HCT116 (cell line): Measurements from ENCODE around the gene KRCC1. TPM values are rescaled to one million over a fixed set of nuclear protein-coding genes. Genes with fewer than 3 reads are reported as not detected.

ENCODE experiments used
- ATAC-seq: fragments of 200-7000 bp; cut with Tn5 transposase; 2 replicates; pipeline ENCODE4 v1.9.1; 2020; ENCODE audit warnings: mild to moderate bottlenecking, moderate library complexity
- BruUV-seq: library from RNA; stranded (reverse); fragments of 400-500 nt; replicated peaks from 2 replicates; lab custom pipeline; 2021; lab: Mats Ljungman, UMichigan
- CTCF ChIA-PET: fragments of 300-600 bp; sonication (Branson Sonifier 250); formaldehyde crosslinking; loops from one replicate; lab custom pipeline; 2021; ENCODE audit warnings: antibody characterized with exemption; lab: Charles Lee
- POLR2A ChIA-PET: fragments of 300-600, 350-600 bp; sonication (Branson Sonifier 250); formaldehyde crosslinking; loops from one replicate; lab custom pipeline; 2021; ENCODE audit warnings: antibody characterized with exemption; lab: Charles Lee
- RAD21 ChIA-PET, 2 experiments: fragments of 300-600 bp; sonication (Branson Sonifier 250); formaldehyde crosslinking; loops; one replicate each; lab custom pipeline; 2023; ENCODE audit warnings: low total read pairs in 2 of 2; ENCODE audit not compliant: uncharacterized antibody in 2 of 2, unreplicated experiment in 2 of 2, low non-redundant PET in 1 of 2; lab: Charles Lee
- DNase-seq: peaks from one replicate; pipeline ENCODE4 v3.0.0-alpha.2; 2010; ENCODE audit warnings: low read depth, low spot score
- H2AFZ ChIP-seq: fragments of 200-600 bp; shearing (Covaris generic), sonication (generic); 2 replicates; pipeline ENCODE4 v1.6.1; 2017; ENCODE audit warnings: low read depth, mixed run types, mixed read lengths, antibody characterized with exemption, low read length; ENCODE audit not compliant: poor library complexity, severe bottlenecking
- H3K27ac ChIP-seq: 2 replicates; pipeline ENCODE4 v1.5.1; 2012; ENCODE audit warnings: low read depth, low read length
- H3K27me3 ChIP-seq: fragments of 200-600 bp; sonication (generic); 2 replicates; pipeline ENCODE4 v1.6.1; 2016; ENCODE audit warnings: mixed run types, low read length, mixed read lengths; ENCODE audit not compliant: insufficient read depth
- H3K36me3 ChIP-seq, 2 experiments: fragments of 200-500 bp in 1 of 2; fragments of 200-600 bp in 1 of 2; sonication (Bioruptor generic) in 1 of 2; sonication (generic) in 1 of 2; 2 replicates each; pipeline versions ENCODE4 v1.5.1 to v1.6.1; 2014 to 2016; ENCODE audit warnings: low read length in 2 of 2, inconsistent platforms in 1 of 2, mixed read lengths in 1 of 2, mixed run types in 1 of 2; ENCODE audit not compliant: insufficient read depth in 2 of 2, control insufficient read depth in 1 of 2
- H3K4me1 ChIP-seq, 2 experiments: fragments of 200-600 bp in 1 of 2; sonication (generic) in 1 of 2; 2 replicates each; pipeline versions ENCODE4 v1.5.1 to v1.6.1; 2012 to 2017; ENCODE audit warnings: low read length in 2 of 2, inconsistent platforms in 1 of 2, mild to moderate bottlenecking in 1 of 2, mixed read lengths in 1 of 2, mixed run types in 1 of 2, moderate library complexity in 1 of 2; ENCODE audit not compliant: insufficient read depth in 2 of 2, control insufficient read depth in 1 of 2
- H3K4me2 ChIP-seq: fragments of 200-600 bp; sonication (generic); 2 replicates; pipeline ENCODE4 v1.6.1; 2017; ENCODE audit warnings: mixed run types, low read length, mixed read lengths
- H3K4me3 ChIP-seq, 2 experiments: fragments of 200-600 bp in 1 of 2; sonication (generic) in 1 of 2; replicated peaks in 1 of 2; 2 replicates each; pipeline ENCODE4 v1.5.1; 2011 to 2016; ENCODE audit warnings: low read length in 2 of 2, control low read depth in 1 of 2, low read depth in 1 of 2, mild to moderate bottlenecking in 1 of 2, mixed read lengths in 1 of 2, mixed run types in 1 of 2
- H3K79me2 ChIP-seq: fragments of 200-600 bp; sonication (generic); 2 replicates; pipeline ENCODE4 v1.6.1; 2017; ENCODE audit warnings: mild to moderate bottlenecking, mixed run types, low read length, moderate library complexity, mixed read lengths; ENCODE audit not compliant: insufficient read depth
- H3K9ac ChIP-seq: fragments of 200-600 bp; sonication (generic); 2 replicates; pipeline ENCODE4 v1.6.1; 2016; ENCODE audit warnings: low read length, mixed read lengths
- H3K9me2 ChIP-seq: fragments of 200-600 bp; sonication (generic), shearing (Covaris generic); 2 replicates; pipeline ENCODE4 v1.6.1; 2017; ENCODE audit warnings: mixed run types, mild to moderate bottlenecking, moderate library complexity; ENCODE audit not compliant: insufficient read depth
- H3K9me3 ChIP-seq, 2 experiments: fragments of 200-500 bp in 1 of 2; fragments of 200-600 bp in 1 of 2; sonication (Bioruptor generic) in 1 of 2; sonication (generic) in 1 of 2; 2 replicates each; pipeline ENCODE4 v1.6.1; 2014 to 2017; ENCODE audit warnings: low read length in 2 of 2, mixed read lengths in 2 of 2, inconsistent platforms in 1 of 2, low read depth in 1 of 2, mild to moderate bottlenecking in 1 of 2, mixed run types in 1 of 2, moderate library complexity in 1 of 2; ENCODE audit not compliant: control insufficient read depth in 1 of 2, insufficient read depth in 1 of 2
- H4K20me1 ChIP-seq: fragments of 200-600 bp; sonication (generic), shearing (Covaris generic); 2 replicates; pipeline ENCODE4 v1.6.1; 2017; ENCODE audit warnings: mixed run types, mild to moderate bottlenecking, moderate library complexity; ENCODE audit not compliant: insufficient read depth
- CEBPB ChIP-seq: IDR thresholded peaks from 2 replicates; pipeline ENCODE4 v1.6.1; 2012; ENCODE audit warnings: low read depth
- EGR1 ChIP-seq: IDR thresholded peaks from 2 replicates; pipeline ENCODE4 v1.6.1; 2012; ENCODE audit warnings: low read depth
- ELF1 ChIP-seq: IDR thresholded peaks from 2 replicates; pipeline ENCODE4 v1.6.1; 2012; ENCODE audit warnings: low read depth, borderline replicate concordance
- EZH2 ChIP-seq: fragments of 200-600 bp; sonication (generic); IDR thresholded peaks from 2 replicates; pipeline ENCODE4 v1.6.1; 2017; ENCODE audit warnings: antibody characterized with exemption, mixed run types
- FOSL1 ChIP-seq: IDR thresholded peaks from 2 replicates; pipeline ENCODE4 v1.6.1; 2012; ENCODE audit warnings: low read depth
- JUND ChIP-seq: IDR thresholded peaks from 2 replicates; pipeline ENCODE4 v1.6.1; 2012
- SIN3A ChIP-seq: IDR thresholded peaks from 2 replicates; pipeline ENCODE4 v1.6.1; 2012; ENCODE audit warnings: low read depth
- SP1 ChIP-seq: IDR thresholded peaks from 2 replicates; pipeline ENCODE4 v1.6.1; 2012; ENCODE audit warnings: low read depth
- ZFX ChIP-seq: fragments of 450-650 bp; IDR thresholded peaks from 2 replicates; pipeline ENCODE4 v1.6.1; 2017
- ZNF274 ChIP-seq: fragments of 200-500 bp; sonication (Bioruptor generic); IDR thresholded peaks from 2 replicates; pipeline ENCODE4 v1.6.1; 2014; ENCODE audit warnings: mild to moderate bottlenecking, low read depth, low read length, inconsistent platforms
- intact Hi-C: fragments of 100-400 bp; cut with micrococcal nuclease; formaldehyde crosslinking; loops from 2 replicates; pipeline ENCODE4 v1.10.0; 2022
- total RNA-seq: library from RNA; stranded (reverse); gene quantifications from one replicate; pipeline ENCODE4 v1.2.1, GENCODE V29; 2021; ENCODE audit not compliant: unreplicated experiment
- TF ChIP-seq, protein P1 (sequence below), 3 experiments: fragments of 200-600 bp in 1 of 3; sonication (generic) in 1 of 3; IDR thresholded peaks in 2 of 3; conservative IDR thresholded peaks in 1 of 3; 2 replicates each; pipeline ENCODE4 v1.5.1; 2012 to 2017; ENCODE audit warnings: low read depth in 2 of 3, low read length in 2 of 3, antibody characterized with exemption in 1 of 3, borderline replicate concordance in 1 of 3, control low read depth in 1 of 3, mild to moderate bottlenecking in 1 of 3, mixed read lengths in 1 of 3, mixed run types in 1 of 3, moderate library complexity in 1 of 3; ENCODE audit not compliant: insufficient read depth in 1 of 3
- TF ChIP-seq, protein P2 (sequence below): IDR thresholded peaks from 2 replicates; pipeline ENCODE4 v1.6.1; 2012; ENCODE audit warnings: low read depth
- TF ChIP-seq, protein P3 (sequence below): IDR thresholded peaks from 2 replicates; pipeline ENCODE4 v1.6.1; 2011; ENCODE audit warnings: mild to moderate bottlenecking, low read length, moderate library complexity; ENCODE audit not compliant: insufficient replicate concordance; ENCODE audit errors: extremely low read depth

KRCC1 gene
- total RNA-seq, 1 experiment from 2014 or later: 5.8 TPM

DNA sequence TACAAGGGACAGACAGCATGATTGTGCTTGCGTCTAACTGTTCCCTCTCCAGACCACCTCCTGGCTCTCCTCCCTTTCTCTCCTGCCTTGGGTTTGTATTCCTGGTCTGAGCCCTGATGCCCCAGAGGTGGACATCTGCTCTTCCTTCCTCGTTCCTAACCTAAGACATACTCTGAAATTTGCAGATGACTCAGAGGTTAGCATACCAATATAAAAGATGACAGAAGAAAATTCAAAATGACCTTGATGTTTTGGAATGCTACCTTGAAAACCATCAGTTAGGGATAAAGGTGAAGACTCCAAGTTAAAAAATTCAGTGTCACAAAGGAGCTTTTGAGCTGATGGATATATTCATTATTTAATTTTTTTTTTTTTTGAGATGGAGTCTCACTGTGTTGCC, 25.0 kb upstream of the KRCC1 start:
- H4K20me1 ChIP-seq: no peaks in the 10 kb centered on the region
- no peaks in the 10 kb centered on the region for H3K79me2 ChIP-seq
- H3K4me1 ChIP-seq: peaks cover 0 to 2% of the 10 kb centered on the region in 2 experiments; a peak in 1 of 4 replicates
- H2AFZ ChIP-seq: no peak overlapping the region
- H3K9me2 ChIP-seq: no peaks in the 10 kb centered on the region
- no TSS peak for BruUV-seq
- ChIA-PET POLR2A (no interaction called here), CTCF (interaction anchor here (1.9 kb wide), 1 partner anchor 20 kb away, joined by 6 read pairs; no protein-coding TSS in a partner anchor), RAD21 (no interaction called here)
- intact Hi-C loops: no loop called here
- no peak overlapping the region for H3K9ac ChIP-seq
- no peak overlapping the region for H3K4me2 ChIP-seq
- H3K27me3 ChIP-seq: no peaks in the 10 kb centered on the region
- H3K36me3 ChIP-seq: no peaks in the 10 kb centered on the region
- no peak for TF ChIP-seq EGR1
- no peak overlapping the region for H3K4me3 ChIP-seq
- DNase-seq (no peak), ATAC-seq (no peak)
- no peak overlapping the region for H3K27ac ChIP-seq
- H3K9me3 ChIP-seq: no peaks in the 10 kb centered on the region

DNA sequence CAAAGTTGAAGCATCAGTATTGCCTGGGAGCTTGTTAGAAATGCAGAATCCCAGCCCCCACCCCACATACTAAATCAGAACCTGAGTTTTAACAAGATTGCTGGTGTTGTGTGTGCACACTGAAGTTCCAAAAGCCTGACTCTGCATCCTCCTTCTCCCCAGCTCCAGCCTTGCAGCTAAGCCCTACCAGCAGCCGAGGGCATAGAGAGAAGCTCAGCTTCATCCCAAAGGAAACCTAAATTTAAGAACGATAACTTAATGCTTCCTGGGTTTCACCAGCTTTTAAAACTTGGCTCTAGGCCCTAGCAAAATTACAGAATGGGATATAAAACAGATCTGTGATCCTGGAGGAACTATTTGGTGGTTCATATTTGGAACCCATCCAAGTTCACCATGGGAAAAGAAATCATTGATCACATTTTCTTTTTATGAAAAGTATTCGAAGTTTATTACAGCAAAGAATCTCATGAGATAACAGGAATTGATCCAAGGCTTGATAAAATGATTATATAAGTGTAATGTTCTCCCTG, 23.1 kb upstream of the KRCC1 start:
- no peak overlapping the region for H3K27ac ChIP-seq
- intact Hi-C loops: no loop called here
- H3K27me3 ChIP-seq: no peaks in the 10 kb centered on the region
- POLR2A ChIA-PET: no interaction called here
- RAD21 ChIA-PET: no interaction called here
- no peaks in the 10 kb centered on the region for H4K20me1 ChIP-seq
- H3K79me2 ChIP-seq: no peaks in the 10 kb centered on the region
- ATAC-seq (no peak), DNase-seq (no peak)
- no peaks in the 10 kb centered on the region for H3K9me2 ChIP-seq
- CTCF ChIA-PET: interaction anchor here (1.3 kb wide), 1 partner anchor 19 kb away, joined by 5 read pairs; no protein-coding TSS in a partner anchor
- H3K9ac ChIP-seq: no peak overlapping the region
- BruUV-seq: no TSS peak
- no peaks in the 10 kb centered on the region for H3K36me3 ChIP-seq
- H3K4me2 ChIP-seq: no peak overlapping the region
- no peak overlapping the region for H2AFZ ChIP-seq
- peaks cover 0 to 5% of the 10 kb centered on the region in 2 experiments; a peak in 2 of 4 replicates for H3K4me1 ChIP-seq
- no peaks in the 10 kb centered on the region for H3K9me3 ChIP-seq
- H3K4me3 ChIP-seq: no peak overlapping the region
- no peak for TF ChIP-seq SP1
- TF ChIP-seq, protein P1, sequence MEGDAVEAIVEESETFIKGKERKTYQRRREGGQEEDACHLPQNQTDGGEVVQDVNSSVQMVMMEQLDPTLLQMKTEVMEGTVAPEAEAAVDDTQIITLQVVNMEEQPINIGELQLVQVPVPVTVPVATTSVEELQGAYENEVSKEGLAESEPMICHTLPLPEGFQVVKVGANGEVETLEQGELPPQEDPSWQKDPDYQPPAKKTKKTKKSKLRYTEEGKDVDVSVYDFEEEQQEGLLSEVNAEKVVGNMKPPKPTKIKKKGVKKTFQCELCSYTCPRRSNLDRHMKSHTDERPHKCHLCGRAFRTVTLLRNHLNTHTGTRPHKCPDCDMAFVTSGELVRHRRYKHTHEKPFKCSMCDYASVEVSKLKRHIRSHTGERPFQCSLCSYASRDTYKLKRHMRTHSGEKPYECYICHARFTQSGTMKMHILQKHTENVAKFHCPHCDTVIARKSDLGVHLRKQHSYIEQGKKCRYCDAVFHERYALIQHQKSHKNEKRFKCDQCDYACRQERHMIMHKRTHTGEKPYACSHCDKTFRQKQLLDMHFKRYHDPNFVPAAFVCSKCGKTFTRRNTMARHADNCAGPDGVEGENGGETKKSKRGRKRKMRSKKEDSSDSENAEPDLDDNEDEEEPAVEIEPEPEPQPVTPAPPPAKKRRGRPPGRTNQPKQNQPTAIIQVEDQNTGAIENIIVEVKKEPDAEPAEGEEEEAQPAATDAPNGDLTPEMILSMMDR (IDR thresholded peaks at IDR 0.05 in 2 of 3, conservative IDR thresholded peaks at IDR 0.05 in 1 of 3; ENCODE audit: borderline replicate concordance in 1 of 3, insufficient read depth in 1 of 3, low read depth in 2 of 3, low read length in 2 of 3): no peak
- TF ChIP-seq ZFX: no peak
- no peak for TF ChIP-seq CEBPB
- no peak for TF ChIP-seq EZH2
- TF ChIP-seq EGR1: no peak
- TF ChIP-seq SIN3A: no peak
- no peak for TF ChIP-seq ZNF274
- TF ChIP-seq, protein P2, sequence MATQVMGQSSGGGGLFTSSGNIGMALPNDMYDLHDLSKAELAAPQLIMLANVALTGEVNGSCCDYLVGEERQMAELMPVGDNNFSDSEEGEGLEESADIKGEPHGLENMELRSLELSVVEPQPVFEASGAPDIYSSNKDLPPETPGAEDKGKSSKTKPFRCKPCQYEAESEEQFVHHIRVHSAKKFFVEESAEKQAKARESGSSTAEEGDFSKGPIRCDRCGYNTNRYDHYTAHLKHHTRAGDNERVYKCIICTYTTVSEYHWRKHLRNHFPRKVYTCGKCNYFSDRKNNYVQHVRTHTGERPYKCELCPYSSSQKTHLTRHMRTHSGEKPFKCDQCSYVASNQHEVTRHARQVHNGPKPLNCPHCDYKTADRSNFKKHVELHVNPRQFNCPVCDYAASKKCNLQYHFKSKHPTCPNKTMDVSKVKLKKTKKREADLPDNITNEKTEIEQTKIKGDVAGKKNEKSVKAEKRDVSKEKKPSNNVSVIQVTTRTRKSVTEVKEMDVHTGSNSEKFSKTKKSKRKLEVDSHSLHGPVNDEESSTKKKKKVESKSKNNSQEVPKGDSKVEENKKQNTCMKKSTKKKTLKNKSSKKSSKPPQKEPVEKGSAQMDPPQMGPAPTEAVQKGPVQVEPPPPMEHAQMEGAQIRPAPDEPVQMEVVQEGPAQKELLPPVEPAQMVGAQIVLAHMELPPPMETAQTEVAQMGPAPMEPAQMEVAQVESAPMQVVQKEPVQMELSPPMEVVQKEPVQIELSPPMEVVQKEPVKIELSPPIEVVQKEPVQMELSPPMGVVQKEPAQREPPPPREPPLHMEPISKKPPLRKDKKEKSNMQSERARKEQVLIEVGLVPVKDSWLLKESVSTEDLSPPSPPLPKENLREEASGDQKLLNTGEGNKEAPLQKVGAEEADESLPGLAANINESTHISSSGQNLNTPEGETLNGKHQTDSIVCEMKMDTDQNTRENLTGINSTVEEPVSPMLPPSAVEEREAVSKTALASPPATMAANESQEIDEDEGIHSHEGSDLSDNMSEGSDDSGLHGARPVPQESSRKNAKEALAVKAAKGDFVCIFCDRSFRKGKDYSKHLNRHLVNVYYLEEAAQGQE: no peak
- TF ChIP-seq, protein P3, sequence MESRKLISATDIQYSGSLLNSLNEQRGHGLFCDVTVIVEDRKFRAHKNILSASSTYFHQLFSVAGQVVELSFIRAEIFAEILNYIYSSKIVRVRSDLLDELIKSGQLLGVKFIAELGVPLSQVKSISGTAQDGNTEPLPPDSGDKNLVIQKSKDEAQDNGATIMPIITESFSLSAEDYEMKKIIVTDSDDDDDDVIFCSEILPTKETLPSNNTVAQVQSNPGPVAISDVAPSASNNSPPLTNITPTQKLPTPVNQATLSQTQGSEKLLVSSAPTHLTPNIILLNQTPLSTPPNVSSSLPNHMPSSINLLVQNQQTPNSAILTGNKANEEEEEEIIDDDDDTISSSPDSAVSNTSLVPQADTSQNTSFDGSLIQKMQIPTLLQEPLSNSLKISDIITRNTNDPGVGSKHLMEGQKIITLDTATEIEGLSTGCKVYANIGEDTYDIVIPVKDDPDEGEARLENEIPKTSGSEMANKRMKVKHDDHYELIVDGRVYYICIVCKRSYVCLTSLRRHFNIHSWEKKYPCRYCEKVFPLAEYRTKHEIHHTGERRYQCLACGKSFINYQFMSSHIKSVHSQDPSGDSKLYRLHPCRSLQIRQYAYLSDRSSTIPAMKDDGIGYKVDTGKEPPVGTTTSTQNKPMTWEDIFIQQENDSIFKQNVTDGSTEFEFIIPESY: no peak
- no peak for TF ChIP-seq JUND
- no peak for TF ChIP-seq ELF1
- no peak for TF ChIP-seq FOSL1
